Colonic mucosa (tissue), 4 donors: ENCODE measurements around the gene ATP6V1C2. TPM values are rescaled to one million over a fixed set of nuclear protein-coding genes. Genes with fewer than 3 reads are reported as not detected.

Experiments used
- DNase-seq: peaks from one replicate; pipeline ENCODE4 v3.0.0-alpha.2; 2020
- H3K27ac ChIP-seq: fragments of 200-600 bp; one replicate; pipeline ENCODE4 v1.8.0; 2021
- H3K27me3 ChIP-seq: fragments of 200-600 bp; one replicate; pipeline ENCODE4 v1.8.0; 2021
- H3K36me3 ChIP-seq: fragments of 200-600 bp; one replicate; pipeline ENCODE4 v1.8.0; 2021
- H3K4me1 ChIP-seq: fragments of 200-600 bp; one replicate; pipeline ENCODE4 v1.8.0; 2021; ENCODE audit warnings: mild to moderate bottlenecking
- H3K4me3 ChIP-seq: fragments of 200-600 bp; one replicate; pipeline ENCODE4 v1.8.0; 2021
- H3K9ac ChIP-seq, 2 donors: one replicate each; pipeline ENCODE4 v1.7.0; 2013; ENCODE audit warnings: control low read depth in 2 of 2, low read depth in 2 of 2, low read length in 2 of 2
- H3K9me3 ChIP-seq: fragments of 200-600 bp; one replicate; pipeline ENCODE4 v1.8.0; 2021
- intact Hi-C: fragments of 100-400 bp; cut with DNase I; formaldehyde crosslinking; loops from one replicate; pipeline ENCODE4 v1.14.1; 2022
- total RNA-seq, 2 donors: library from RNA; stranded (reverse); fragmentation: NEBNext Ultra II Directional in 1 of 2; extraction: Animal tissue kit (Norgen Biotek cat#: 25700) in 1 of 2; gene quantifications; one replicate each; pipeline ENCODE4 v1.2.1, GENCODE V29; 2021
- TF ChIP-seq, protein P1 (sequence below): fragments of 200-600 bp; IDR thresholded peaks from one replicate; pipeline ENCODE4 v1.8.0; 2022; ENCODE audit warnings: antibody characterized with exemption, mild to moderate bottlenecking
- donor health status: healthy.
- donor health status: DM: no; HTN: no; CAD: no.
- donor health status: DM: no; HTN: no; CAD: no.

Gene ATP6V1C2
- total RNA-seq, 2 donors from 2014 or later = 1.4 to 1.7 TPM

DNA sequence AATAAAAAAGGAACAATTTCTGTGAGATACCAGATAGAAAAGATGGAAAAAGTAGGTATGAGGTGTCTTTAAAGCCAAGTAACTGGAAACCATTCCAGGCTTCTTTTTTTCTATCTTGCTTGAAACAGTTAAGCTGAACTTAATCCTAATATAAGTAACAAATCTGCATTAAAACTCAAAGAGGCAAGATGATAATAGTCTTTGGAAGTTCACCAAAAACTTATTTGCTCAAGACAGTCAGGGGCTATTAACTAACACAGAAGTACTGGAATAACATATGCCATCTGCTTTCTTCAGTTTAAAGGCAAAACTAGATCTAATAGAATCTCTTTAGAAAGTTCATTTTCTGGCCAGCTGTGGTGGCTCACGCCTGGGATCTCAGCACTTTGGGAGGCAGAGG is 72.4 kb downstream of the ATP6V1C2 start:
- Histone ChIP-seq H3K36me3 (peaks cover 11% of the 10 kb centered on the region), H3K27me3 (no peaks in the 10 kb centered on the region), H3K27ac (no peak overlapping the region), H3K9me3 (no peaks in the 10 kb centered on the region), H3K4me3 (no peak overlapping the region), H3K4me1 (no peaks in the 10 kb centered on the region), H3K9ac (no peak overlapping the region)
- intact Hi-C loops = no loop called here
- TF ChIP-seq, protein P1, sequence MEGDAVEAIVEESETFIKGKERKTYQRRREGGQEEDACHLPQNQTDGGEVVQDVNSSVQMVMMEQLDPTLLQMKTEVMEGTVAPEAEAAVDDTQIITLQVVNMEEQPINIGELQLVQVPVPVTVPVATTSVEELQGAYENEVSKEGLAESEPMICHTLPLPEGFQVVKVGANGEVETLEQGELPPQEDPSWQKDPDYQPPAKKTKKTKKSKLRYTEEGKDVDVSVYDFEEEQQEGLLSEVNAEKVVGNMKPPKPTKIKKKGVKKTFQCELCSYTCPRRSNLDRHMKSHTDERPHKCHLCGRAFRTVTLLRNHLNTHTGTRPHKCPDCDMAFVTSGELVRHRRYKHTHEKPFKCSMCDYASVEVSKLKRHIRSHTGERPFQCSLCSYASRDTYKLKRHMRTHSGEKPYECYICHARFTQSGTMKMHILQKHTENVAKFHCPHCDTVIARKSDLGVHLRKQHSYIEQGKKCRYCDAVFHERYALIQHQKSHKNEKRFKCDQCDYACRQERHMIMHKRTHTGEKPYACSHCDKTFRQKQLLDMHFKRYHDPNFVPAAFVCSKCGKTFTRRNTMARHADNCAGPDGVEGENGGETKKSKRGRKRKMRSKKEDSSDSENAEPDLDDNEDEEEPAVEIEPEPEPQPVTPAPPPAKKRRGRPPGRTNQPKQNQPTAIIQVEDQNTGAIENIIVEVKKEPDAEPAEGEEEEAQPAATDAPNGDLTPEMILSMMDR = no peak
- no peak for DNase-seq

DNA sequence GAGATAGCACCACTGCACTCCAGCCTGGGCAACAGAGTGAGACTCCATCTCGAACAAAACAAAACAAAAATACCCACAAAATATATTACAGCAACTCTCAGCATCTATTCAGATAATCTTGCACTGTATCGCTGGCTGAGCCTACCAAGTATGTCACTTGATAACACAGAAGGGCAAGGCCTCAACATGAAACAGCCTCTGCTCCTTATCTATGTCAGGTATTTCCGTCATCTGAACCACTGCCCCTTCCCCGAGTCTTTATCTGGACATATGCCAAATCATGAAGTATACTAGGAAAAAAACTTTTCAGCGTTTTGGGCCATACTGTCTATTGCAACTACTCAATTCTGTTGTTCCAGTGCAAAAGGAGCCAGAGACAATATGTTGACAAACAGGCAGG is 73.4 kb downstream of the ATP6V1C2 start:
- intact Hi-C loops = no loop called here
- Histone ChIP-seq H3K9me3 (no peaks in the 10 kb centered on the region), H3K27me3 (no peaks in the 10 kb centered on the region), H3K36me3 (peaks cover 11% of the 10 kb centered on the region), H3K4me1 (no peaks in the 10 kb centered on the region), H3K27ac (no peak overlapping the region), H3K9ac (no peak overlapping the region), H3K4me3 (no peak overlapping the region)
- TF ChIP-seq, protein P1 = no peak
- DNase-seq = no peak

DNA sequence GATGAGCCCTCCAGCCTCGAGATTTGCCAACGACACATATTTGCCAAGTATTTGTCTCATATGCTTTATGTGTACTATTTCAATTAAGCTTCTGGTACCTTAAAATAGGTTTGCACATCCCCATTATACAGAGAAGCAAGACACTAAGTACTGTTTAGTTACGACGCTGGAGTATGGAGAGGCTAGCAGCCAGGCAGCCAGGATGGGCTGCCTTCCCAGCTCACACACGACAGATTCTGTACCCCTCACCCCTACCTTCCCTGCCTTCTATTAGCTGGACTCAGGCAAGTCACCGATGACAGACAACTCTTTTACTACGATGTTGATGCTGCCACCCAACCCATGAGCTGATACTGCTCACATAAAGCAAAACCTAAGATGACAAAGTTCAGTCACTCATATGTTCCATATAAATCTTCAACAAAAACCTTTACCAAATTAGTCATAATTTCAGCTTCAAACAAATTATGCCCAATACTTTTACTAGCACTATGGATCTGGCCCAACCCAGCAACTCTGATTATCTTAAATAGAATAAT is 74.1 kb downstream of the ATP6V1C2 start:
- Histone ChIP-seq H3K4me3 (no peak overlapping the region), H3K27ac (no peak overlapping the region), H3K9ac (no peak overlapping the region), H3K9me3 (no peaks in the 10 kb centered on the region), H3K36me3 (peaks cover 11% of the 10 kb centered on the region), H3K4me1 (no peaks in the 10 kb centered on the region), H3K27me3 (no peaks in the 10 kb centered on the region)
- DNase-seq = no peak
- TF ChIP-seq, protein P1 = no peak
- intact Hi-C loops = no loop called here

DNA sequence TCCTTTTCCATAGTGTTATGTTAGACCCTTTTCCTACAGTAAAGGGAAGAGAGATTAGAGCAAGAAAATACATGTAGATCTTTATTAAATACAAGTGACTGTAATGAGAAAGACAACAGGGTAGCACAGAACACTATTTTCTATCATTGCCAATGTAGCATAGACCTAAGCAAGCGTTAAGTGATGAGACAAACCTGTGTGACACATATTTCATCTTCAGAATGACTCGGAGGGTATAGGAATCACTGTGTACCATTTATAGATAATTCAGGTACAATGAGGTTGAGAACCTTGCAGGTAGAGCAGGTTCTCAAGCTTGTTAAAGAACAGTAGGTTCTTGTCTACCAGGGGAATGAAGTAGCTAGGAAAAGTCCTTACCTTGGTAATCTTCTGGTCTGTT is 75.3 kb downstream of the ATP6V1C2 start:
- no peaks in the 10 kb centered on the region for H3K4me1 ChIP-seq
- TF ChIP-seq, protein P1 = no peak
- no peaks in the 10 kb centered on the region for H3K9me3 ChIP-seq
- intact Hi-C loops = no loop called here
- no peak for DNase-seq
- peaks cover 11% of the 10 kb centered on the region for H3K36me3 ChIP-seq
- H3K9ac ChIP-seq = no peak overlapping the region
- no peak overlapping the region for H3K4me3 ChIP-seq
- no peak overlapping the region for H3K27ac ChIP-seq
- H3K27me3 ChIP-seq = no peaks in the 10 kb centered on the region

DNA sequence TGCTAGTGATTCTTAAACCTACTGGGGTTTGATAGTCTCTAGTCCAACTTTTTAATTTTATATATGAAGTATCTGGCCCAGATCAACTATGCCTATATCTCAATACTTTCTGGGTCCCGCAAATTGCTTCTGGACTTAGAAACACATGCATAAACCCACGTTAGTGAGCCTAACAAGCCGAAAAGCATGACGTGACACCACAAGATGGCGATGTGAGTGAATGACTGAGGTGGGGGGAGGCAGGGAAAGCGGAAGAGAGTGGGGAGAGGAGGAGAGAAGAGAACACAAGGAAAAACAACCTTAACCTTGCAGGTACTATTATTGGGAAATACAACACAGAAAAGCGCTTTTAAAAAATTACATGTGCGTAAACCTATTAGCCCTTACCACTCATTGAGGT is 77.4 kb downstream of the ATP6V1C2 start:
- H3K9ac ChIP-seq = no peak overlapping the region
- intact Hi-C loops = no loop called here
- no peaks in the 10 kb centered on the region for H3K36me3 ChIP-seq
- no peak overlapping the region for H3K27ac ChIP-seq
- TF ChIP-seq, protein P1 = no peak
- no peak for DNase-seq
- no peaks in the 10 kb centered on the region for H3K9me3 ChIP-seq
- no peak overlapping the region for H3K4me3 ChIP-seq
- no peaks in the 10 kb centered on the region for H3K4me1 ChIP-seq
- no peaks in the 10 kb centered on the region for H3K27me3 ChIP-seq
